ENCODE measurements around the gene MAP7D1. TPM values are rescaled to one million over a fixed set of nuclear protein-coding genes. Genes with fewer than 3 reads are reported as not detected.

The MAP7D1 gene
- total RNA-seq, 2 donors from 2014 or later: 353 to 356 TPM

GRCh38 chr1:36168514-36168913 is 12.6 kb downstream of the MAP7D1 start:
- no peak for DNase-seq (ENCODE audit: low spot score)
- peaks cover 26% of the 10 kb centered on the region for H3K36me3 ChIP-seq
- no peaks in the 10 kb centered on the region for H3K9me3 ChIP-seq
- H3K4me1 ChIP-seq: peaks cover 0 to 95% of the 10 kb centered on the region in 2 donors
- peak overlapping the region; percentile 98 to 100 for H3K27ac ChIP-seq
- no peak overlapping the region for H3K4me3 ChIP-seq
- no peak for TF ChIP-seq CTCF (IDR thresholded peaks at IDR 0.05)
- H3K27me3 ChIP-seq: no peaks in the 10 kb centered on the region

GRCh38 chr1:36170643-36171412 is 14.9 kb downstream of the MAP7D1 start:
- Histone ChIP-seq H3K27ac (peak overlapping the region; percentile 98 to 100), H3K27me3 (no peaks in the 10 kb centered on the region), H3K4me1 (peaks cover 0 to 98% of the 10 kb centered on the region in 2 donors), H3K4me3 (no peak overlapping the region), H3K36me3 (peaks cover 50% of the 10 kb centered on the region), H3K9me3 (no peaks in the 10 kb centered on the region)
- no peak for DNase-seq (ENCODE audit: low spot score)
- TF ChIP-seq CTCF (IDR thresholded peaks at IDR 0.05): no peak

- Histone ChIP-seq H3K27me3 (no peaks in the 10 kb centered on the region), H3K36me3 (peaks cover 63% of the 10 kb centered on the region), H3K4me3 (no peak overlapping the region), H3K27ac (peak overlapping the region; percentile 88 to 100), H3K9me3 (no peaks in the 10 kb centered on the region), H3K4me1 (peaks cover 0 to 98% of the 10 kb centered on the region in 2 donors)
- DNase-seq (ENCODE audit: low spot score): no peak
- no peak for TF ChIP-seq CTCF (IDR thresholded peaks at IDR 0.05)
Observed at GRCh38 chr1:36172017-36172747, 16.2 kb downstream of the MAP7D1 start.

GRCh38 chr1:36172983-36173382 is 17.0 kb downstream of the MAP7D1 start:
- Histone ChIP-seq H3K4me3 (no peak overlapping the region), H3K27me3 (no peaks in the 10 kb centered on the region), H3K9me3 (no peaks in the 10 kb centered on the region), H3K36me3 (peaks cover 71% of the 10 kb centered on the region), H3K4me1 (peaks cover 0 to 98% of the 10 kb centered on the region in 2 donors), H3K27ac (peak overlapping the region; percentile 88 to 100)
- DNase-seq (ENCODE audit: low spot score): no peak
- no peak for TF ChIP-seq CTCF (IDR thresholded peaks at IDR 0.05)

- H3K4me3 ChIP-seq: no peak overlapping the region
- H3K27me3 ChIP-seq: no peaks in the 10 kb centered on the region
- peaks cover 0 to 92% of the 10 kb centered on the region in 2 donors for H3K4me1 ChIP-seq
- H3K36me3 ChIP-seq: peaks cover 88% of the 10 kb centered on the region
- peak overlapping the region; percentile 88 to 100 for H3K27ac ChIP-seq
- no peak for TF ChIP-seq CTCF (IDR thresholded peaks at IDR 0.05)
- no peaks in the 10 kb centered on the region for H3K9me3 ChIP-seq
- DNase-seq (ENCODE audit: low spot score): no peak
Observed at GRCh38 chr1:36174713-36175112, 18.8 kb downstream of the MAP7D1 start.

All from right atrium auricular region (tissue), 2 donors.